HG03571 (cell line): Measurements from ENCODE around the gene ARMC9.

Source experiments
- ATAC-seq: cut with Tn5 transposase; IDR thresholded peaks from one replicate; pipeline ENCODE4 v1.9.1; 2021; ENCODE audit not compliant: unreplicated experiment

The ARMC9 gene

DNA sequence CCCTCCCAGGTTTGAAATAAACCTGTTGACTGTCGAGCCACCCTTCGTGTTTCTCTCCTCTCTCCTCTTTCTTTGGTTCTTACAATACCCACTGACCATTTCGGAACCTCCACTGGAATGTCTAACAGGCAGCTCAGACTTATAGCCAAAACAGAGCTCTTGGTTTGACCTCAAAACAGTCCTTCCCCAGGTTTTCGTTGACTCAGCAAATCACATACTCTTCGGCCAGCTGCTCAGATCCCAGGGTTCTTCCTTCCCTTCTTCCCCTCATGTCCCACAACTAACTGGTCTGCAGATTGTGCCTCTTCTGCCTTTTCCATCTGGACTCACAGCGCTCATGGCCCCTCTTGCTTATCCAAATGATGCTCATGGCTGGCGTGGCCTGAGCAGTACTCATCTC lies 4.7 kb downstream of the ARMC9 start:
- no peak for ATAC-seq

DNA sequence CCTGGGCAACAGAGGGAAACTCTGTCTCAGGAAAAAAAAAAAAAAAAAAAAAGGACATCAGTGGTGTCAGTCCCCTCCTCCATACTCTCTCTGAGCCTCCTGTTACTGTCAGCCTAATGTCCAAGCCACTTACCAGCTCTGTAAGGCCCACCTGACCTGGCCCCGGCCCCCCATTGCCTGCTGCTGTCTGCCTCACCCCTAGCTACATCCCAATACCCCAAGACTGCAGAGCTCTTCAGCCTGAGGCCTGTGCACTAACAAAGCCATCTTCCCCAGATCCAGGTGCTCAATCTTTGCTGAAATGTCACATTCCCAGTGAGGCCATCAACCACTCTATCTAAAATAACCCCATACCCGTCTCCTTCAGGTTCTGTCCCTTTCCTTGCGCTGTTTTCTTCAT lies 5.7 kb downstream of the ARMC9 start:
- no peak for ATAC-seq

DNA sequence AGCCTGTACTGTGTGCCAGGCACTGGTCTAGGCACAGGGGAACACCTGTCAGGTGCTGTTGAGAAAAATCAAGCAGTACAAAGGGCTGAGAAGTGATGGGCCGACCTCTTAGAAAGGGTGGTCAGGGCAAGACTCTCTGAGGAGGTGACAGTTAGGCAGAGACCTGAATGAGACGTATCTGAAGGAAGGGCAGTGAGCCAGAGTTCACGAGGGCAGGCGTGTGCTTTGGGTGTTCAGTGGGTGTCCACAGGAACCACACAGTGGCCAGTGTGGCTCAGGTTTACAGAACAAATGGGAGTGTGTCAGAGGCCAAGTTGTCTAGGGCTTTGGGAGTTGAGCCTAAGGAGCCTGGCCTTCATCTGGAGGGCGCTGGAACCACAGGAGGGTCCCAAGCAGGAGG lies 6.2 kb downstream of the ARMC9 start:
- no peak for ATAC-seq

DNA sequence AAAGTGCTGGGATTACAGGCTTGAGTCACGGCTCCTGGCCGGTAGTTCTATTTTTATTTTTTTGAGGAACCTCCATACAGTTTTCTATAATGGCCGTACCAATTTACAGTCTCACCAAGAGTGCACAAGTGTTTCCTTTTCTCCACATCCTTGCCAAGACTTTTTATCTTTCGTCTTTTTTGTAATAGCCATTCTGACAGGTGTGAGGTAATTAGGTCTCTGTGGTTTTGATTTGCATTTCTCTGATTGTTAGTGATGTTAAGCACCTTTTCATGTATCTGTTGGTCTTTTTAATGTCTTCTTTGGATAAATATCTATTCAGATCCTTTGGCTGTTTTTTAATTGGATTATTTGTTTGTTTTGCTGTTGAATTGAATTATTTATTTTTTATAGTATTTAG lies 9.3 kb downstream of the ARMC9 start:
- ATAC-seq, result no peak

DNA sequence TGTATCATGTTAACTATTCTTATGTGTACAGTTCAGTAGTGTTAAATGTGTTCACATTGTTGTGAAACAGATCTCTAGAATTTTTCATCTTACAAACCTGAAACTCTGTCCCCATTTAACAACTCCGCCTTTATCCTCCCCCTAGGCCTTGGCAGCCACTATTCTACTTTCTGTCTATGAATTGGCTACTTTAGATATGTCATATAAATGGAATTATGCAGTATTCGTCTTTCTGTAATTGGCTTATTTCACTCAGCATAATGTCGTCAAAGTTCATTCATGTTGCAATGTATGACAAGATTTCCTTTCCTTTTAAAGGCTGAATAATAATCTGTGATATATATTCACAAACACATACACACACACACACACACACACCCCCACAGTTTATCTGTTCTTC lies 12.4 kb downstream of the ARMC9 start:
- no peak for ATAC-seq

DNA sequence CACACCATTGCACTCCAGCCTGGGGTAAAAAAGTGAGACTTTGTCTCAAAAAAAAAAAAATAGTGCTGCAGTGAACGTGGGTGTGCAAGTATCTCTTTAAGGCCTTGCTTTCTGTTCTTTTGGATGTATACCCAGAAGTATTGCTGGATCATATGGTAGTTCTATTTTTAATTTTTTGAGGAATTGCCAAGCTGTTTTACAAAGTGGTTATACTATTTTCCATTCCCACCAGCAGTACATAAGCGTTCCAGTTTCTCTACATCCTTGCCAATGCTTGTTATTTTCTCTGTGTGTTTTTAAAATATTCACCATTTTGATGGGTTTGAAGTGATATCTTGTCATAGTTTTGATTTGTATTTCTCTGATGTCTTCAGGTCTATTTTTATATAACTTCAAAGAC lies 13.1 kb downstream of the ARMC9 start:
- no peak for ATAC-seq

DNA sequence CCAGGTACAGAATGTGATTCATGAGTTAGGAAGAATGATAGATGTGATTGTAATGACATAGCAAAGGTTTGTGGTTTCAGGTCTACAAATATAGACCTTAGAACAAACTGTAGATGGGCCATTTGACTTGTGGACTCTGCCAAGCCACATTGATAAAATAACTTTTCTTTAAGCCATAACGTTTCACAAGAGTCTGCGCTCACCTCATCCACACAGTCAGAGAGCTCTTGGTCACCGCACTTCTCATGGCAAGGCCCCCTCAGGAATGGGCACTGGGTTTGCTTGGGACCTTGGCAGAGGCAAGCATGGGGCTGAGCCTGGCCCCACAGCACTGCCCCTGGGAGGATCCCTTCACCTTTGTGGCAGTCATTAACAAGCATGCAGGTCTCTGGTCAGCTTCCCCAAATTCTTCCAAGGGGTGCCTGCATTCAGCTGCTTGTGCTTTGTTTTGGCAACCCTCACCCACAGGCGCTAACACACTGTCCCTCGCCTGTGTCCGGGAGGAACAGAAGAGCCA lies 14.0 kb downstream of the ARMC9 start:
- ATAC-seq, result no peak

DNA sequence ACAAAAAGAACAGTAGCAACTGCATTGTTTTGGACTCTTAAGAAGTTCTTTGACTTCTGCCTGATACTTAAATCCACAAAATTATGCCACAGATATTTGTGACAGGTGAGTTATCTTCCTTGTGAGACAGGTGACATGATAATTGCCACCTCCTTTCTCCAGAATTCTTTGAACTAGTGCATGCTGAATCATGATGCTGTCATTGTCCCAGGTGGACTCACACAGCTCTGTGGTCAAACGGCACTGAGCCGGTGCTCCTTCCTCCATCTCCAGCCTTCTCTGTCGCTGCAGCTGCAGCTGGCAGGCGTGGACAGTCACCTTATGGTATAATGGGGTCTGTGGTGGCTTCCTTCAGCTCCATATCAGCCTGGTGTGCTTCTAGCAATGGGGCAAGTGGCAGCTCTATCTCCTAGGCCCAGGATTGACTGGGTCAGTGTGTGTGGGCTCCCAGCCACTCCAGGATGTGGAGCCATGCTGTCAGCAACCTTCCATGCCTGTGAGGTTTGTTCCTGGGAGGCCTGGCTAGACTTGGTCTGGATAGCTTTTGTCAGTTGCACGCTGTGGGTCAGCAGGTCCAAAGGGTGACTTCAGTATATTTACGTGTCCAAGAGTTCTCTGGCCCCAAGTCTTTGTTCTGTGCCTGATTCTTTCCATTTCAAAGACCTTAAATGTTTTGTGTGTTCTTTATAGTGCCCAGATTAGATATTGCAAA lies 15.7 kb downstream of the ARMC9 start:
- ATAC-seq, result no peak

DNA sequence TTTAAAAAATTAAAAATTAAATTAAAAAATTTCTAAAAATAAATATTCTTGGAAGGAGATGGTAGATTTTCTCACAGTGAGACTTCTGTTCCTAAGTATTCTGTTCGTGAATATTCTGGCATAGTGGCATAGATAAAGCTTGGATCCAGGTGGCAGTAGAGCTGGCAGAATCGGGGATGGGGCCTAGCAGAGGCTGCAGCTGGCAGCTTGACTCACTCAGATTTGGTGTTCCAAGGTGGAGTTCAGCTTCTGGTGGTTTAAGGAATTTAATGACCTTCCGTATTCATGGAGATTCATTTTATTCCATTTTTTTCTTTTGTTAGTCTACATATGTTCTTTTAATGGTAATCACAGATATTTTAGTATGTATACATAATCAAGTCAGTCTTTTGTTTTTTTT lies 19.9 kb downstream of the ARMC9 start:
- no peak for ATAC-seq

DNA sequence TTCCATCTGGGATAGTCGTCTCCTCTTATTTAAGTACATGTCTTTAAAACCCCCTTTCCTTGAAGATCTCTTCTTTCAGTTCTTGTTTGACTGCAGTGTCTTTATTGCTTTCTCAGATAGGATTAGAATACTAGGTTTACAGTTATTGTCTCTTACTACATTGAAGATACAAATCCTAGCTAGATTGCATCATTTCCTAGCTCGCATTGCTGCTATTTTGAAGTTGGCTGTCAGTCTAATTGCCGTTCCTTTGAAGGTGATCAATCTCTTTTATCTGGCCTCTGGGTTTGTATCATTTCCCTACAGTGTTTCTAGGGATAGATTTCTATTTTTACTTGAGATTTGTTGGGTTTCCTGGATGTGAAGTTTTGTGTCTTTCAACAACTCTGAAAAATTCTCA lies 20.9 kb downstream of the ARMC9 start:
- ATAC-seq, result no peak

DNA sequence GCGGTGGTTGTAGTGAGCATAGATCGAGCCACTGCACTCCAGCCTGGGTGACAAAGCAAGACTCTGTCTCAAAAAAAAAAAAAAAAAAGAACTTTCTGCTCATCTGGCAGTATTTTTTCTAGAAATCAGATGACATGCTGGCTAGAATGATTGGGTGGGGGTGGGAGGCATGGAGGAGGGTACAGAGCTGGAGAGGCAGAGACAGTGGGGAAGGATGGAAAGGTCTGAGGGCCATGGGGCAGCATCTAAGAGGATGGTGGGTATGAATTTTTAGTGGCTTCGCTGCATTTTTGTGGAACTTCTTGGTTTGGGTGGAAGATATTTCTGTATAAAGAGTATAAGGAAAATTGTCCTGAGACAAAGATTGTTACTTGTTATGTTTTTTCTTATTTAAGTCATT lies 23.3 kb downstream of the ARMC9 start:
- ATAC-seq, result no peak

DNA sequence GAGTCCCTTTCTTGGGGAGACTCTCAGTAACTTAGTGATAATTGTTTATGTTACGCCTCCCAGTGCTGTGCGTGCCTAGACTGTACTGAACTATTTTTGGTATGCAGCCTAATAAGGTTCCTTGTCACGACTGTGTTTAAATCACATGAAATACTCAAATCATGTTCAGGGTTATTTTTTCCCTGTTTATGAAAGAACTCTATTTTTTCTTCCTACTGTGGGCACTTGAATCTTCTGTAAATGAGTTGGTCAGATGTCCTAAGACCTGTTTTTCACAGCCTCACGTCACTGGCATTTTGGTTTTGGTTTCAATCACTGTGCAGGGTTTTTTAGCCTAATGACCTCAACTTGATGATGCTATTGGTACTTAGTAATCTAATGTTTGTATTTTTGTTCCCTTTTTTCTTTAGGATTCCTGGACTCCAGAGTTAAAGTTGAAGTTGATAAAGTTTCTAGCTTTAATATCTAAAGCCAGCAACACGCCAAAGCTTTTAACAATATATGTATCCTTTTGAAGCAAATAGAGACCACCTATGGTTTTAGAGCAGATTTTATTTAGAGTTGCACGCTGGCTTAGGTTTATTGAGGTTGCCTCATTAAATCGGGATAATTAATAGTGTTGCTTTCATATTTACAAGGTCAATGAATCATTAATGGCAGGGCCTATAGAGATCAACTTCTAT lies 24.0 kb downstream of the ARMC9 start:
- ATAC-seq, result peak; percentile 54

DNA sequence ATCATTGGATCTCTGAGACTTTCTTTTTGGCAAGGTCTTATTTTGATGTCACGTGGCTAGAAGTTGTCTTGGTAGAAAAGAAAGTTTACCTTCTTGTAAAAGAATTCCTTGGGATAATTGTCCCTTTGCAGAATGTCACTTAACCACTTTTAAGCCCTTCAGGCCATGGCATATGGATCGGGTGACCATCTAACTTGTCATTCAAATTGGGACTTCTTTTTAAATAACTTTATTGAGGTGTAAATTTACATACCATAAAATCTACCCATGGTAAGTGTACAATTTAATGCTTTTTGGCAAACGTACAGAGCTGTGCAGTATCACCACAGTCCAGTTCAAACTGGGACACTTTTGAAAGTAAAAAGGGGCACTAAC lies 24.6 kb downstream of the ARMC9 start:
- ATAC-seq, result no peak

DNA sequence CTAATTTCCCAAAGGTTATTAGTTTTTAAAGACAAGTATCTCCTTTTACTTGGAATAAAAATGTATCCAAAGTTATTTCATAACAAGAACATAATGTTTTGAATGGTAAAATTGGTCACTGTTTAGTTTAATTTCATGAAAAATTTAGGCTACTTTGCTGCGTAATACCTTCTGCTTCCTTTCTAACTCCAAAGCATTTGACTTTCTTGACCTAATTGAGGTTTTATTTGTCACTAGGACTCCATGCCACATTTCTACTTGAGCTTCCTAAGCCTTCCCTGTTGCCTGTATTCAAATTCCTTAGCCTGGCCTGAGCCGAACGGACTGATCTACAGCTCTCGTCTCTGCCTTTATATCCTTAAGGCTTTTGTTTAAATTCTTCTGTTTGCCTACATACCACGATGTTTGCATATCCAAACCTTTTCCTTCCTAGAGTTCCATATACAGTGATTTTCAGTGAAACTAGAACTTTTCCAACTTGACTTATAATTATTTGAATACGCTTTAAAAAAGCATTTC lies 25.1 kb downstream of the ARMC9 start:
- ATAC-seq, result no peak

DNA sequence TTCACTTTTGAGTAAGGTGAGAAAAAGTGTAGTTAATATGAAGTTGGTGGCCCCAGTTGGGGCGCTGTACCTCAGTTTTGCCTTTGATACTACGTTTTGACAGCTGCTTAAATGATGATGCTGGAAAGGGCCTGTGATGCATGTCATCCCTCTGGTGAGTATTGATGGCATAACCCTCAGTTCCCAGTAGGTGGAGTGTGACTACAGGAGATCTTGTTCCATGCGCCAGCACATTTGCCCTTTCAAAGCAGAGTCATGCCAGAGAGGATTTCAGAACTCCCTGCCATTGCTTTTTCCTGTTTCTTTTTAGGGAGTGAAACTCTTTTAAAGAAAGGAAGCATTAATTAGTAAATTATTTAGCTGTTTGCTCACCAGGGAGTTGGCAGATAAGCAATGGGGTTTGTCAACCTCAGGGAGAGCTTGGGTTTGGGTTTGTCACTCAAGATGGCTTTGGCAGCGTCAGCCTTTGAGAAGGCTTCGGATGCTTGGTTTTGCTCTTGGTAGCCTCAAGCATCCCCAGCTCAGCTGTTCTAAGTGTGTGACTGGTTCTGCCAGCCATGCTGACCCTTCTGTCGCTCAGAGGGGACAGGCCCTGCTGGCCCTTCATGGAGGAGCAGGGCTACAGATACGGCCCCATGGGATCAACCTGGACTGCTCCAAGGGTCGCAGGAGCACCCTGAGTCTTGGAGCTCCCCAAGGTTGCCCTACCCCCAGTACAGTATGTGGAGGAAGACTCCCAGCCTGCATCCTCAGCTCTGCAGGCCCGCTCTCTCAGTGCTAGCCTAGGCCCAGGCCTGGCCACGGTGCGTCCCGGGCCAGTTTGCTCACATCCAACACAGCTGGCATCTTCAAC lies 29.1 kb downstream of the ARMC9 start:
- peak; percentile 39 for ATAC-seq

DNA sequence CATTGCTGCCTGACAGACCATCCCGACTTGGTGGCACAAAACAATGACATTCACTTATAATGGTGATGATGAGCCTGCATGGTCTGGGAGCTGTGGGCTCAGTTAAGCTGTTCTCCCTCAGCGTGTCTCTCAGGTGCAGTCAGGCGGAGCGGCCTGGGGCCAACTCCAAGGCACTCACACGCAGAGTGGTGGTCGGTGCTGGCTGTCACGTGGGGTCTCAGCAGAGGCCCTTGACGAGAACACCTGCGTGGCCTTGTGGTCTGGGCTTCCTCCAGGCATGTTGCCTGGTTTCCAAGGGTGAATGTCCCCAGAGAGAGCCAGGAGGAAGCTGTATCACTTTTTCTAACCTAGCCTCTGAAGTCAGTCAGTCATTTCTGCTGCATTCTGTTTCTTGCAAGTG lies 29.8 kb downstream of the ARMC9 start:
- peak; percentile 83 for ATAC-seq

DNA sequence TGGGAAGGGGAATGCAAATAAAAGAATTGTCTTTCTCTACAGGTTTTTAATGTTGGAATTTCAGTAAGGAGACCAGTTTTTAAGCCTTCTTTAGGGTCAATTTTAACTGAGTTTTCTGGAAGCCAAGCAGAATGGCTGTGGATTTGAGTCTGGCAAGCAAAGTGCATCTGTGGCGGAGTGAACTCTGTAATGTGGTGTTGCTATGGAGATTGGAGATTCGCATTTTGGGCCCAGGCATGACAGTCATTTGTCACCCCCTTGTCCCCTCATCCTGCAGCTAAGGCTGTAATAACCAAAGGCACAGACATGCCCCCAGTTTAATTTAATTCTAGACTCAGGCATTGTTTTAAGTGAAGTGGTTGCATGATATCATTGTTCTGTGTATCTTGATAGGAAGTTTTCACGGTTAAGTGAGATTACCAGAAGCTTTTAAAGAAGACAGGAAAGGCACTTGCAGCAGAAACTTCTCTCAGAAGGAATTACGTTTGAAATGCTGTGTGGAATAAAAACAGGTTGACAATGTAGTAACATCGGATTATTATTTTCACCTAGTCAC lies 30.6 kb downstream of the ARMC9 start:
- no peak for ATAC-seq

DNA sequence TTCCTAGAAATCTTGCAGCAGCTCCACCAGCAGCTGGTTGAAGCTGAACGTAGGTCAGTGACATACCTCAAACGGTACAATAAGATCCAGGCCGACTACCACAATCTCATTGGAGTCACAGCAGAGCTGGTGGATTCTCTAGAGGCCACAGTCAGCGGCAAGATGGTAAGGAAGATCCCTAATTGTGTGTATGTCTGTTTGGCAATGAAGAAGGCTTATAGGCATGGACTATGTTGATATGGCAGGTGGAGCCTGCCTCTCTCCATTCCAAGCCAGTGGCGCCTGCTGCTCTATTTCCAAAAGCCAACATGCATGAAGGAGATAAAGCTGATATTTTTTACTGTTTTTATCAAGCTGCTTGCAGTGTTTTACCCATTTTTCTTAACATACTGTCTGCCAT lies 36.8 kb downstream of the ARMC9 start:
- no peak for ATAC-seq

DNA sequence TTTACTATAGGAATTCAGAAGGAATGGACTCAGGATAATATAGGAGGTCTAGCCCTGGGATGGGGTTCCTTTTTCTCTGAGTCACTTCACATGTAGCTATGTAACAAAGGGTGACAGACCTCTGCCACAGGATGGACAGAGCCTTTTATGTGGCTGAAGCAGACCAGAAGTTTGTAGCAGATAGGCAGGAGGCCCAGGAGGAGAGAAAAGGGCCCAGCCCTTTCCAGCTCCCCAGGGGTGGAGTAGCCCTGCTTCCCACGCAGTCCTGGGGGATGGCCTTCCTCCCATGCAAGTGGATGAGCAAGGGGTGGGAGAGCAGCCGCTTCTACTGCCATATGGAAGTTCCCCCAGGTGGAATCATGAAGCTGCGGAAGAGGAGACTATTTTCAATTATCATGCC lies 40.3 kb downstream of the ARMC9 start:
- ATAC-seq, result no peak

DNA sequence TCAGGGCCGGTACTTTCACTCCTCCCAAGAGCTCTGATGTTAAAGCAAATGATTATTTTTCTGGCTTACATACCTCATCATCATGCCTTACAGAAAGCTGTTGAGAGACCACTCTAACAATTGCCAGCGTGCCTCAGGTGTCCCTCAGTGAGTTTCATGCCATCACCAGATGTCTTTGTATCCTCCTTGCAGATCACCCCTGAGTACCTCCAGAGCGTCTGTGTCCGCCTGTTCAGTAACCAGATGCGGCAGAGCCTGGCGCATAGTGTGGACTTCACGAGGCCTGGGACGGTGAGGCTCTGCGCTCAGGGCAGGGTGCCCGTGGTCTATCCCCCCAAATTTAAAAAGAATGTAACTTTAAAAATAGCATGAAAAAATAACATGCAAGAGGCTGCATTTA lies 41.3 kb downstream of the ARMC9 start:
- no peak for ATAC-seq

DNA sequence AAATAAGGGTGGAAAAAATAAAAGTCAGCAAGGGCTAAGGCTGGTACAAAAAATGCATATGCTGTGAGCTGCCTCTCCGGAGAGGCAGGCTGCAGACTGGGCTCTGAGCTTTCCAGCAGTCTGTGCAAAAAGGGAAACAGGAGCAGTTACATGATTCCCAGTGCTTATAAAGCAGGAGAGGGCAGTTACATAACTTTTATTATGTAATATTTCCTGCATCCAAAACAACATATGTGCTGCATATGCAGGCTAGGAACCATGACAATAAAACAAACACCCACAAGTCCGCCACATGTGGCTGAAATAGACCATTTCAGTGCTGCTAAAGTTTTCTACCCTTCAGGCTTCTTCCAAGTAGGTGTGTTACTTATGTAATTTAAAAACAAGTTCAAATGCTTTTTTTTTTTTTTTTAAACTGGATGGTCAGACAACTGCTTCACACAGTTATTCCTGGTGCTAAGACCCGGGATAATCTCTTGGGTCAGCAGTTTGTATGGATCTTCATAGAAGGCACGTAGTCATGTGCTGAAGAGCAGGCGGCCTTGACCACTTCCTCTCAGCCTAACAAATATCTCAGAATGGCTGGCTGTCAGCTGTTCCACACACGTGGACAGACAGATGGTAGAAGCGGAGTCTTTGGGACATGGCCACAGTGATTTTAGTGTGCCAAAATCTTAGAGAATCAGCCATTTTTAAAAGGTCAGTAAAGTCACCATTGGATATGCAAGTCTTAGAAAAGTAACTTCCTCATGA lies 43.5 kb downstream of the ARMC9 start:
- ATAC-seq, result no peak
